Kidney epithelial cell (primary cell): ENCODE measurements around the gene CNOT4. TPM values are rescaled to one million over a fixed set of nuclear protein-coding genes. Genes with fewer than 3 reads are reported as not detected.

Source experiments
- DNase-seq: peaks from one replicate; pipeline ENCODE4 v3.0.0-alpha.2; 2010; ENCODE audit warnings: low read depth
- H3K27me3 ChIP-seq: 2 replicates; pipeline ENCODE4 v1.6.0; 2011; ENCODE audit warnings: low read length; ENCODE audit not compliant: control insufficient read depth, insufficient read depth
- H3K36me3 ChIP-seq: 2 replicates; pipeline ENCODE4 v1.5.1; 2011; ENCODE audit warnings: low read length; ENCODE audit not compliant: control insufficient read depth, insufficient read depth
- H3K4me3 ChIP-seq: 2 replicates; pipeline ENCODE4 v1.5.1; 2011; ENCODE audit warnings: low read depth, mild to moderate bottlenecking, control low read depth, low read length
- CTCF ChIP-seq: IDR thresholded peaks from 2 replicates; pipeline ENCODE4 v1.5.1; 2011; ENCODE audit warnings: mild to moderate bottlenecking, moderate library complexity, low read length, control low read depth, inconsistent platforms; ENCODE audit not compliant: insufficient read depth, poor library complexity, severe bottlenecking
- total RNA-seq: library from RNA; depleted of rRNA; stranded (reverse); fragments of >200 nt; gene quantifications from 2 replicates; pipeline ENCODE4 v1.2.3, GENCODE V29; 2015

The CNOT4 gene
- total RNA-seq, 1 donor from 2014 or later = 10.9 TPM

- DNase-seq = no peak
- Histone ChIP-seq H3K36me3 (no peaks in the 10 kb centered on the region), H3K27me3 (no peaks in the 10 kb centered on the region), H3K4me3 (no peak overlapping the region)
- TF ChIP-seq CTCF = no peak
These were observed 103.9 kb downstream of the CNOT4 start for GRCh38 chr7:135405969-135406368.

- Histone ChIP-seq H3K36me3 (no peaks in the 10 kb centered on the region), H3K4me3 (no peak overlapping the region), H3K27me3 (no peaks in the 10 kb centered on the region)
- DNase-seq = no peak
- no peak for TF ChIP-seq CTCF
These were observed 106.6 kb downstream of the CNOT4 start for GRCh38 chr7:135403302-135403701.

- Histone ChIP-seq H3K4me3 (no peak overlapping the region), H3K36me3 (no peaks in the 10 kb centered on the region), H3K27me3 (no peaks in the 10 kb centered on the region)
- DNase-seq = no peak
- no peak for TF ChIP-seq CTCF
These were observed 112.2 kb downstream of the CNOT4 start for GRCh38 chr7:135397689-135398088.

- TF ChIP-seq CTCF = no peak
- no peaks in the 10 kb centered on the region for H3K36me3 ChIP-seq
- no peaks in the 10 kb centered on the region for H3K27me3 ChIP-seq
- no peak overlapping the region for H3K4me3 ChIP-seq
- no peak for DNase-seq
These were observed 117.2 kb downstream of the CNOT4 start for GRCh38 chr7:135392701-135393100.

GRCh38 chr7:135391514-135391913 is 118.4 kb downstream of the CNOT4 start:
- Histone ChIP-seq H3K27me3 (no peaks in the 10 kb centered on the region), H3K36me3 (no peaks in the 10 kb centered on the region), H3K4me3 (no peak overlapping the region)
- no peak for TF ChIP-seq CTCF
- DNase-seq = no peak

GRCh38 chr7:135390829-135391228 is 119.1 kb downstream of the CNOT4 start:
- H3K4me3 ChIP-seq = no peak overlapping the region
- no peaks in the 10 kb centered on the region for H3K27me3 ChIP-seq
- TF ChIP-seq CTCF = no peak
- DNase-seq = no peak
- no peaks in the 10 kb centered on the region for H3K36me3 ChIP-seq
